Astrocyte (in vitro differentiated cells and primary cell): Measurements from ENCODE around the gene FOXD3. TPM values are rescaled to one million over a fixed set of nuclear protein-coding genes. Genes with fewer than 3 reads are reported as not detected.

Experiments
- DNase-seq: peaks from one replicate; pipeline ENCODE4 v3.0.0-alpha.2; 2010; ENCODE audit warnings: low read depth
- FAIRE-seq: peaks from 2 replicates; lab custom pipeline; 2011; peaks lifted over from hg19 to GRCh38; lab: Jason Lieb, UNC
- H2AFZ ChIP-seq: 2 replicates; pipeline ENCODE4 v1.6.0; 2012; ENCODE audit warnings: low read depth, low read length, inconsistent platforms
- H3K27ac ChIP-seq: 2 replicates; pipeline ENCODE4 v1.5.1; 2011; ENCODE audit warnings: low read depth, low read length, inconsistent platforms
- H3K27me3 ChIP-seq: 2 replicates; pipeline ENCODE4 v1.6.0; 2011; ENCODE audit warnings: low read length, inconsistent platforms; ENCODE audit not compliant: insufficient read depth
- H3K36me3 ChIP-seq: 2 replicates; pipeline ENCODE4 v1.5.1; 2011; ENCODE audit warnings: low read length, inconsistent platforms; ENCODE audit not compliant: insufficient read depth
- H3K4me1 ChIP-seq: 2 replicates; pipeline ENCODE4 v1.5.1; 2011; ENCODE audit warnings: low read length, inconsistent platforms; ENCODE audit not compliant: insufficient read depth
- H3K4me2 ChIP-seq: 2 replicates; pipeline ENCODE4 v1.6.0; 2012; ENCODE audit warnings: low read length, inconsistent platforms
- H3K4me3 ChIP-seq: 2 replicates; pipeline ENCODE4 v1.5.1; 2011; ENCODE audit warnings: low read depth, mild to moderate bottlenecking, low read length, inconsistent platforms; ENCODE audit not compliant: insufficient read depth
- H3K79me2 ChIP-seq: 2 replicates; pipeline ENCODE4 v1.6.0; 2012; ENCODE audit warnings: mild to moderate bottlenecking, low read length, inconsistent platforms; ENCODE audit not compliant: insufficient read depth
- H3K9ac ChIP-seq: 2 replicates; pipeline ENCODE4 v1.6.0; 2012; ENCODE audit warnings: mild to moderate bottlenecking, low read length, inconsistent platforms
- H3K9me3 ChIP-seq: 2 replicates; pipeline ENCODE4 v1.5.1; 2012; ENCODE audit warnings: low read depth, mild to moderate bottlenecking, low read length, inconsistent platforms; ENCODE audit not compliant: insufficient read depth
- H4K20me1 ChIP-seq: 2 replicates; pipeline ENCODE4 v1.6.0; 2012; ENCODE audit warnings: low read length, inconsistent platforms; ENCODE audit not compliant: insufficient read depth
- H3K27ac Mint-ChIP-seq: one replicate; pipeline ENCODE4 v1.8.0; 2021; ENCODE audit warnings: mild to moderate bottlenecking, mixed read lengths; ENCODE audit not compliant: unreplicated experiment
- H3K27me3 Mint-ChIP-seq: one replicate; pipeline ENCODE4 v1.8.0; 2021; ENCODE audit warnings: low read depth, mixed read lengths; ENCODE audit not compliant: unreplicated experiment
- H3K36me3 Mint-ChIP-seq: one replicate; pipeline ENCODE4 v1.8.0; 2021; ENCODE audit warnings: low read depth, mixed read lengths; ENCODE audit not compliant: unreplicated experiment
- H3K4me1 Mint-ChIP-seq: one replicate; pipeline ENCODE4 v1.8.0; 2021; ENCODE audit warnings: low read depth, mixed read lengths; ENCODE audit not compliant: unreplicated experiment
- H3K4me3 Mint-ChIP-seq: one replicate; pipeline ENCODE4 v1.8.0; 2021; ENCODE audit warnings: mild to moderate bottlenecking, moderate library complexity, mixed read lengths; ENCODE audit not compliant: unreplicated experiment
- H3K9me3 Mint-ChIP-seq: one replicate; pipeline ENCODE4 v1.8.0; 2021; ENCODE audit warnings: mild to moderate bottlenecking, mixed read lengths; ENCODE audit not compliant: unreplicated experiment
- EZH2 ChIP-seq: IDR thresholded peaks from 2 replicates; pipeline ENCODE4 v1.6.1; 2012; ENCODE audit warnings: mild to moderate bottlenecking, low read length, inconsistent platforms; ENCODE audit not compliant: insufficient read depth
- total RNA-seq: library from RNA; stranded (reverse); gene quantifications from 2 replicates; pipeline ENCODE4 v1.2.1, GENCODE V29; 2021
- TF ChIP-seq, protein P1 (sequence below): IDR thresholded peaks from 2 replicates; pipeline ENCODE4 v1.5.1; 2011; ENCODE audit warnings: low read depth, mild to moderate bottlenecking, inconsistent platforms, low read length, moderate library complexity; ENCODE audit not compliant: insufficient read depth

FOXD3 gene
- total RNA-seq, 1 donor from 2014 or later = not detected

- no peak overlapping the region for H3K27ac ChIP-seq
- no peaks in the 10 kb centered on the region for H3K4me1 ChIP-seq
- H3K4me2 ChIP-seq = no peak overlapping the region
- peaks cover 12% of the 10 kb centered on the region for H4K20me1 ChIP-seq
- peaks cover 74% of the 10 kb centered on the region for H3K27me3 Mint-ChIP-seq
- no peak overlapping the region for H3K27ac Mint-ChIP-seq
- peaks cover 93% of the 10 kb centered on the region for H3K27me3 ChIP-seq
- no peaks in the 10 kb centered on the region for H3K4me1 Mint-ChIP-seq
- H3K36me3 ChIP-seq = no peaks in the 10 kb centered on the region
- no peak for FAIRE-seq
- H3K79me2 ChIP-seq = no peaks in the 10 kb centered on the region
- H3K9me3 ChIP-seq = peaks cover 7% of the 10 kb centered on the region
- peaks cover 3% of the 10 kb centered on the region for H3K36me3 Mint-ChIP-seq
- no peak overlapping the region for H3K4me3 ChIP-seq
- TF ChIP-seq EZH2 = no peak
- TF ChIP-seq, protein P1, sequence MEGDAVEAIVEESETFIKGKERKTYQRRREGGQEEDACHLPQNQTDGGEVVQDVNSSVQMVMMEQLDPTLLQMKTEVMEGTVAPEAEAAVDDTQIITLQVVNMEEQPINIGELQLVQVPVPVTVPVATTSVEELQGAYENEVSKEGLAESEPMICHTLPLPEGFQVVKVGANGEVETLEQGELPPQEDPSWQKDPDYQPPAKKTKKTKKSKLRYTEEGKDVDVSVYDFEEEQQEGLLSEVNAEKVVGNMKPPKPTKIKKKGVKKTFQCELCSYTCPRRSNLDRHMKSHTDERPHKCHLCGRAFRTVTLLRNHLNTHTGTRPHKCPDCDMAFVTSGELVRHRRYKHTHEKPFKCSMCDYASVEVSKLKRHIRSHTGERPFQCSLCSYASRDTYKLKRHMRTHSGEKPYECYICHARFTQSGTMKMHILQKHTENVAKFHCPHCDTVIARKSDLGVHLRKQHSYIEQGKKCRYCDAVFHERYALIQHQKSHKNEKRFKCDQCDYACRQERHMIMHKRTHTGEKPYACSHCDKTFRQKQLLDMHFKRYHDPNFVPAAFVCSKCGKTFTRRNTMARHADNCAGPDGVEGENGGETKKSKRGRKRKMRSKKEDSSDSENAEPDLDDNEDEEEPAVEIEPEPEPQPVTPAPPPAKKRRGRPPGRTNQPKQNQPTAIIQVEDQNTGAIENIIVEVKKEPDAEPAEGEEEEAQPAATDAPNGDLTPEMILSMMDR = no peak
- H3K9me3 Mint-ChIP-seq = peaks cover 16% of the 10 kb centered on the region
- no peak for DNase-seq
- no peak overlapping the region for H3K9ac ChIP-seq
- H2AFZ ChIP-seq = no peak overlapping the region
- no peak overlapping the region for H3K4me3 Mint-ChIP-seq
Observed at GRCh38 chr1:63328122-63328521, 5.8 kb downstream of the FOXD3 start.

DNA sequence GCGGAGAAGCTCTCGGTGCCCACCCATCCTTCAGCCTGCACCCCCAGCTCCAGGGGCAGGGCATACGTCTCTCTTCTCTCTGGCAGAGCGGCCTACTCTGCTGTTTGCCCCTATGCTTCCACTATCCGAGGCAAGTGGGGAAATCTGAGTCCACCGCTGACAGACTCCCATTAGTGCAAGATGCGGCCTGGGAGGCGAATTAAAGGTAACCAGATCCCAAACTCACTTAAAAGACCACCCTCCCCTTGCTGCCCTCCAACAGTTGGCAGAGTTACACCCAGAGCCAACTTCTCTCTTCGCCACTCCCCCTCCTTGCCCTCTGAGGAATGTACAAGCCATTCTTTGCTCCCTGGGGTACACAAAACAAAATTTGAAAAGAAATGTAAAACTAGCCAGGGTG is 6.4 kb downstream of the FOXD3 start:
- FAIRE-seq (no peak), DNase-seq (no peak)
- TF ChIP-seq, protein P1 = no peak
- TF ChIP-seq EZH2 = no peak
- Histone ChIP-seq H3K4me1 (no peaks in the 10 kb centered on the region), H3K27me3 (peaks cover 93% of the 10 kb centered on the region), H3K27ac (no peak overlapping the region), H3K79me2 (no peaks in the 10 kb centered on the region), H3K4me2 (no peak overlapping the region), H4K20me1 (peaks cover 12% of the 10 kb centered on the region), H3K36me3 (no peaks in the 10 kb centered on the region), H2AFZ (no peak overlapping the region), H3K4me3 (no peak overlapping the region), H3K9me3 (peaks cover 7% of the 10 kb centered on the region), H3K9ac (no peak overlapping the region)
- peaks cover 75% of the 10 kb centered on the region for H3K27me3 Mint-ChIP-seq
- no peak overlapping the region for H3K27ac Mint-ChIP-seq
- H3K9me3 Mint-ChIP-seq = peaks cover 16% of the 10 kb centered on the region
- H3K36me3 Mint-ChIP-seq = peaks cover 3% of the 10 kb centered on the region
- no peaks in the 10 kb centered on the region for H3K4me1 Mint-ChIP-seq
- no peak overlapping the region for H3K4me3 Mint-ChIP-seq

DNA sequence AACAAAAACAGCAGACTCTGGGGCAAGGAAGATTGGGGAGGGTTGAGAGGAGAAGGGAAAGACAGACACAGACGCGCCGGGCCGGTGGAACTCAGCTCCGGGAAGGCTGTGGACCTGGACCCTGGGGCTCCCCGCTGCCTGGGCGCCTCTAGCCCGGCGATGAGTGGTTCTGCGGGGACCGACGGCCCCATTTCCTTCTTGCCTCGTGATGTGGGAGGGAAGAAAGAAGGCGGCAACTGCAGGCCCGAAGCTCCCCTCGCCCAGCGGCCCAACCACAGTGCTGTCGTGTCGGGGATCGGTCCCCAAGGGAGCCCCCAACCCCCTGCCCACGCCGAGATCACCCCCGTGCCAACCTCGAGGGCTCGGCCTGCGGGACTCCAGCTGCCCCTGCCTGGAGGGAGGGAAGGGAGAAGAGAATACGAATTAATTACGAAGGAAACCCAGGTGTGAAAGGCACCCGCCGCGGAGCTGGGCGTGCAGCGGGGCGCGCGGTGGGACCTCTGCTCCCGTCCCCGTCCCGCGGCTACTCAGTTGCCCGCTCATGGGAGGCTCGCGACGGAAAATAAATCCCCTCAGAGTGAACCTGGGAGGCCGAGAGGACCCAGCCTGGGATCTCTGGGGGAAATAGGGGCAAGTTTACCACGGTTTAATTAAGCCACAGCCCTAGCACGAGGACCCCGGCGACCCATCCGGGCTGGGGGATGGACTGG is 7.4 kb downstream of the FOXD3 start:
- H4K20me1 ChIP-seq = peaks cover 12% of the 10 kb centered on the region
- no peak overlapping the region for H2AFZ ChIP-seq
- no peak overlapping the region for H3K27ac ChIP-seq
- H3K4me2 ChIP-seq = no peak overlapping the region
- peaks cover 83% of the 10 kb centered on the region for H3K27me3 ChIP-seq
- TF ChIP-seq, protein P1 = no peak
- peak; percentile 77 for TF ChIP-seq EZH2
- no peak overlapping the region for H3K4me3 ChIP-seq
- FAIRE-seq (no peak), DNase-seq (no peak)
- Mint-ChIP-seq H3K27me3 (peaks cover 74% of the 10 kb centered on the region), H3K36me3 (peaks cover 3% of the 10 kb centered on the region), H3K27ac (no peak overlapping the region), H3K4me3 (no peak overlapping the region), H3K4me1 (no peaks in the 10 kb centered on the region), H3K9me3 (peaks cover 14% of the 10 kb centered on the region)
- no peaks in the 10 kb centered on the region for H3K4me1 ChIP-seq
- no peaks in the 10 kb centered on the region for H3K36me3 ChIP-seq
- H3K9me3 ChIP-seq = peaks cover 7% of the 10 kb centered on the region
- H3K79me2 ChIP-seq = no peaks in the 10 kb centered on the region
- no peak overlapping the region for H3K9ac ChIP-seq
